ENCODE measurements around the gene PON2. TPM values are rescaled to one million over a fixed set of nuclear protein-coding genes. Genes with fewer than 3 reads are reported as not detected.

The PON2 gene
- total and polyA plus RNA-seq, 10 of the 15 experiments (the other 5 are each of a cell fraction or from before 2014, with no cell fraction given) = 22.9 to 127 (median 46.1) TPM

DNA sequence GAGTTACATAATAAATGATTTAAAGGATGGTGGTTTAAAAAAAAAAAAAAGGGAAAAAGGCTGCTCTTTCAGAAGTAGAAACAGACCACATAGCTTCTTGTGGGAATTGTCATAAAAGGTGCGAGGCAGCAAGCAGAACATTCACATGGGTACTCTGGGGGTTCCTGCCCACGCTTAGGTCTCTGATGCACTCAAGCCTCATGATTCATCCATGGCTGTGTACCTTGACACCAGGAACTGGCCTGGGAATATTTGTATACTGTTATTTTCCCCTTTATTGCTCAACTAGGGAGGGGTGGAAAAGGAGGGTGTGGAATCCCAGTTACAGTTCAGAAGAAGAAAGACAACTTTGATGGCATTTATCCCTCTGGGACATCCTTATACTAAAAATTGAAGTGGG lies 4.0 kb downstream of the PON2 start:
- Histone ChIP-seq H3K27me3 (replicated peaks in 1 of 2; ENCODE audit: control insufficient read depth in 2 of 2, insufficient read depth in 2 of 2, low read length in 1 of 2) (no peaks in the 10 kb centered on the region), H3K4me3 (no peak overlapping the region), H3K9ac (ENCODE audit: control insufficient read depth, insufficient read depth, low read length) (no peak overlapping the region), H3K36me3 (ENCODE audit: control insufficient read depth in 2 of 2, insufficient read depth in 2 of 2, low read length in 1 of 2) (no peaks in the 10 kb centered on the region; a peak in 1 of 4 replicates), H4K20me1 (ENCODE audit: control insufficient read depth, insufficient read depth) (no peaks in the 10 kb centered on the region), H2AFZ (ENCODE audit: control insufficient read depth, low read depth, low read length) (no peak overlapping the region), H3K4me2 (ENCODE audit: control insufficient read depth, insufficient read depth) (no peak overlapping the region), H3K9me3 (replicated peaks; ENCODE audit: control insufficient read depth, insufficient read depth, low read length) (no peaks in the 10 kb centered on the region), H3K4me1 (ENCODE audit: control insufficient read depth, insufficient read depth, low read length) (no peaks in the 10 kb centered on the region), H3K79me2 (ENCODE audit: control insufficient read depth, insufficient read depth, low read length) (no peaks in the 10 kb centered on the region), H3K27ac (ENCODE audit: control insufficient read depth, insufficient read depth) (no peak overlapping the region)
- intact Hi-C loops (cut with micrococcal nuclease; ENCODE audit: unreplicated experiment) = no loop called here
- BruUV-seq (replicated peaks) = no TSS peak
- ATAC-seq (no peak), DNase-seq (ENCODE audit: low read depth, low spot score) (no peak), FAIRE-seq (no peak)
- POLR2A ChIA-PET = interaction anchor here (0.6 to 1.3 kb wide), 4 partner anchors 11 to 28 kb away, joined by 3 to 4 read pairs (median 4); no protein-coding TSS in a partner anchor
- SMC1A ChIA-PET (ENCODE audit: uncharacterized antibody, unreplicated experiment) = interaction anchor here (1.2 to 2.3 kb wide), 6 partner anchors 11 to 55 kb away, joined by 3 to 12 read pairs (median 7); partner anchors contain the start of gene ASB4
- 60% methylated on average over 2 of the region's 2 CpGs for WGBS (ENCODE audit: insufficient coverage, insufficient replicate concordance, low lambda C conversion rate, missing lambda C conversion rate)
- RAD21 ChIA-PET (ENCODE audit: unreplicated experiment) = interaction anchor here (0.6 to 3.9 kb wide), 5 partner anchors 9 to 95 kb away, joined by 3 to 21 read pairs (median 6); no protein-coding TSS in a partner anchor
- CTCF ChIA-PET = interaction anchor here (0.8 to 3.8 kb wide), 3 partner anchors 9 to 81 kb away, joined by 4 to 19 read pairs (median 5); no protein-coding TSS in a partner anchor
- in situ Hi-C loops (cut with MboI) = no loop called here
- TF ChIP-seq IKZF2 (IDR thresholded peaks at IDR 0.05) (peak in 1 of 2 experiments; percentile 21; a peak in 2 of 4 replicates), YY1 (IDR thresholded peaks at IDR 0.05; ENCODE audit: low read depth, low read length) (no peak), PAX5 (IDR thresholded peaks at IDR 0.05; ENCODE audit: borderline replicate concordance, low read depth, low read length) (peak; percentile 12; the same call in 1 of the 2 replicates), ZNF207 (IDR thresholded peaks at IDR 0.05; ENCODE audit: borderline replicate concordance) (no peak), HCFC1 (IDR thresholded peaks at IDR 0.05; ENCODE audit: low read length) (no peak), CREM (IDR thresholded peaks at IDR 0.05; ENCODE audit: low read depth) (no peak), MEF2B (IDR thresholded peaks at IDR 0.05; ENCODE audit: partially characterized antibody, poor library complexity, severe bottlenecking) (peak; percentile 64)
- TF ChIP-seq, protein P1, sequence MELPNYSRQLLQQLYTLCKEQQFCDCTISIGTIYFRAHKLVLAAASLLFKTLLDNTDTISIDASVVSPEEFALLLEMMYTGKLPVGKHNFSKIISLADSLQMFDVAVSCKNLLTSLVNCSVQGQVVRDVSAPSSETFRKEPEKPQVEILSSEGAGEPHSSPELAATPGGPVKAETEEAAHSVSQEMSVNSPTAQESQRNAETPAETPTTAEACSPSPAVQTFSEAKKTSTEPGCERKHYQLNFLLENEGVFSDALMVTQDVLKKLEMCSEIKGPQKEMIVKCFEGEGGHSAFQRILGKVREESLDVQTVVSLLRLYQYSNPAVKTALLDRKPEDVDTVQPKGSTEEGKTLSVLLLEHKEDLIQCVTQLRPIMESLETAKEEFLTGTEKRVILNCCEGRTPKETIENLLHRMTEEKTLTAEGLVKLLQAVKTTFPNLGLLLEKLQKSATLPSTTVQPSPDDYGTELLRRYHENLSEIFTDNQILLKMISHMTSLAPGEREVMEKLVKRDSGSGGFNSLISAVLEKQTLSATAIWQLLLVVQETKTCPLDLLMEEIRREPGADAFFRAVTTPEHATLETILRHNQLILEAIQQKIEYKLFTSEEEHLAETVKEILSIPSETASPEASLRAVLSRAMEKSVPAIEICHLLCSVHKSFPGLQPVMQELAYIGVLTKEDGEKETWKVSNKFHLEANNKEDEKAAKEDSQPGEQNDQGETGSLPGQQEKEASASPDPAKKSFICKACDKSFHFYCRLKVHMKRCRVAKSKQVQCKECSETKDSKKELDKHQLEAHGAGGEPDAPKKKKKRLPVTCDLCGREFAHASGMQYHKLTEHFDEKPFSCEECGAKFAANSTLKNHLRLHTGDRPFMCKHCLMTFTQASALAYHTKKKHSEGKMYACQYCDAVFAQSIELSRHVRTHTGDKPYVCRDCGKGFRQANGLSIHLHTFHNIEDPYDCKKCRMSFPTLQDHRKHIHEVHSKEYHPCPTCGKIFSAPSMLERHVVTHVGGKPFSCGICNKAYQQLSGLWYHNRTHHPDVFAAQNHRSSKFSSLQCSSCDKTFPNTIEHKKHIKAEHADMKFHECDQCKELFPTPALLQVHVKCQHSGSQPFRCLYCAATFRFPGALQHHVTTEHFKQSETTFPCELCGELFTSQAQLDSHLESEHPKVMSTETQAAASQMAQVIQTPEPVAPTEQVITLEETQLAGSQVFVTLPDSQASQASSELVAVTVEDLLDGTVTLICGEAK (IDR thresholded peaks at IDR 0.05; ENCODE audit: borderline replicate concordance) = no peak
- TF ChIP-seq, protein P2, sequence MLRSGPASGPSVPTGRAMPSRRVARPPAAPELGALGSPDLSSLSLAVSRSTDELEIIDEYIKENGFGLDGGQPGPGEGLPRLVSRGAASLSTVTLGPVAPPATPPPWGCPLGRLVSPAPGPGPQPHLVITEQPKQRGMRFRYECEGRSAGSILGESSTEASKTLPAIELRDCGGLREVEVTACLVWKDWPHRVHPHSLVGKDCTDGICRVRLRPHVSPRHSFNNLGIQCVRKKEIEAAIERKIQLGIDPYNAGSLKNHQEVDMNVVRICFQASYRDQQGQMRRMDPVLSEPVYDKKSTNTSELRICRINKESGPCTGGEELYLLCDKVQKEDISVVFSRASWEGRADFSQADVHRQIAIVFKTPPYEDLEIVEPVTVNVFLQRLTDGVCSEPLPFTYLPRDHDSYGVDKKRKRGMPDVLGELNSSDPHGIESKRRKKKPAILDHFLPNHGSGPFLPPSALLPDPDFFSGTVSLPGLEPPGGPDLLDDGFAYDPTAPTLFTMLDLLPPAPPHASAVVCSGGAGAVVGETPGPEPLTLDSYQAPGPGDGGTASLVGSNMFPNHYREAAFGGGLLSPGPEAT (IDR thresholded peaks at IDR 0.05; ENCODE audit: low read depth) = peak; percentile 19; the same call in 1 of the 2 replicates
